GM18499 (cell line): ENCODE results near the gene SP3.

Source experiments
- ATAC-seq: cut with Tn5 transposase; IDR thresholded peaks from one replicate; pipeline ENCODE4 v1.9.1; 2021; ENCODE audit warnings: moderate number of reproducible peaks; ENCODE audit not compliant: insufficient read depth, unreplicated experiment

The SP3 gene

DNA sequence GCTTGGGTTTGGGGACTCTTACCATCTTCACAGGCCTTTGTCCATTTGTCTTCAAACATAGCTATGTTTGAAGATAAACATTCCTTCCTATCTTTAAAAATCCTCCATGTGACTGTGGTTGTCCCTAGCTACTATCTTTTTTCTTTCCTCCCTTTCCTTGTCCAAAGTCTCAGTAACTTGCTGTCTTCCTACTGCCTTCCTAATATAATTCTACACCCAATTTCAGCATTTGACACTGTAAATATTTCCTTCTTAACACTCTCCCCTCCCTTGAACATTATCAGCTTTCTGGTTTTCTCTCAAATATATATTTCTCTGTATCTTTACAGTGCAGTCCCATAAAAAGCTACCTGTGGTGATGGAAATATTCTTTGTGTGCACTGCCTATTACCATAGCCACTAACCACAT is 5.3 kb upstream of the SP3 start:
- no peak for ATAC-seq

DNA sequence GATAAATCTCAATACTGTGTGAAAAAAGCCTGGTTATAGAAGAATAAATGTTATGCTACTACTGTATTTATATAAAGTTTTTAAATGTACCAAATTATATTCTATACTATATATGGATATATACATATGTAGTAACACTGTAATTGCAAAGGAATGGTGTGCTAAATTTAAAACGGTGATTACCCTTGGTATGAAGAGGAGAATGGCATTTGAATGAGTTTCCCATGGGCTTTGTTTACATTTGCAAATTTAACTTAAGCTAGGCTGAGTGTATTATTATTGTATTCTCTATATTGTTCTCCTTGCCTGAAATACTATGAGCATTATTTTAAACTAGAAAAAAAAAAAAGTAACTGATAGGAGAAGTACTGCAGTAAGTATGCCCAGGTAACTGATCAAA is 4.7 kb upstream of the SP3 start:
- no peak for ATAC-seq

DNA sequence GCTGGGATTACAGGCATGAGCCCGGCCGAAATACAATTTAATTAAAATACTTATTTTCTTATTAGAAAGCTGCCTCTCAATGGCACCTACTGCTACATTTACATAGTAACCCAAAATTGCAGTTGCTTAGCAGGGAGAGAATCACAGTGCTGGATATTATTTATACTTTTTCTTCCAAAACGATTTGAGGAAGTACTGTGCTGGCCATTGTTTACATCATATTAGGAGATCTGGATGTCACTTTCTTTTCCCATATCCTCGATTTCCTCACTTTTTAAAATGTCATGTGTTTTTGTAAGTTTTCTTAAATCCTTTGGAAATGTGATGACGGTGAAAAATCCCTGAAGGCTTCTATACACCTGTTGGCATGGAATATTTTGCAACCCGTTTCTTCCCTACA is 3.4 kb upstream of the SP3 start:
- ATAC-seq: no peak

DNA sequence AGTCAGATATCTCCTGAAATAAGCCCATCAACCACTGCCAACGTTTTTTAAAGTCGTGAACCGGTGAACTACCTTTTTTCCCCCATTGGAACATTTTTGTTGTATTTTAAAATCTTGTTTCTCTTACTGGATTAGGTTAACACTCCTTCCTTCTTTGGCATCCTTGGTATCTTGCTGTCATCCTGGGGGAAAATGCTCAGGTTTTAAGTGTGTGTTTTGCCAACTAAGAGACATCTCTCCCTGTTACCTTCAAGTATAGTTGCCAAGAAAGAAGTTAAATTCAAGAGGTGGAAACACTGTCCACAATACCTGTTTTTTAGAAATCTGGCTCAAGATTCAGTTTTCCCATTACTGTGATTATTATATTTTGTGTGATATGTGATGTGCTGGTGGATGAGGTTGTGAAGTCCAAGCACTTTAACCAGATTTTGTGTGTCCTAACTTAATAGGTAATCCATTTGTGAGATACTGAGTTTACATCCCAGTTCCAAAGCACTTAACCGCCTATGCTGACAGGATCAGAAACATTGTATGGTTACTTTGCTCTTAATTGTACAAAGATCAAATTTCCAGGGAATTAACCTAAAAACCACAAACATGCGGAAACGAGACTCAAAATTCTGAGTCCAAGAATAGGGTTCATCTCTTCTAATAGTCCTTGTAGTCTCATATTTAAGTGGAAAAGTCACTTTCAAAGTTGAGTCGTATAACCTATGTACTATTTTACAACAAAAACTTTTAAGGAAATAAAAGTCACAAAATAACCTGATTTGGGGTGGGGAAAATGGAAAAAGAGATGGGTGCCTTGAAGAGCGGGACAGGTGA is 1.3 kb upstream of the SP3 start:
- ATAC-seq: no peak

GRCh38 chr2:173964565-173965371 is 405 bp downstream of the SP3 start:
- no peak for ATAC-seq

- ATAC-seq: peak; percentile 33
These were observed 1.2 kb downstream of the SP3 start for GRCh38 chr2:173963817-173964564.

DNA sequence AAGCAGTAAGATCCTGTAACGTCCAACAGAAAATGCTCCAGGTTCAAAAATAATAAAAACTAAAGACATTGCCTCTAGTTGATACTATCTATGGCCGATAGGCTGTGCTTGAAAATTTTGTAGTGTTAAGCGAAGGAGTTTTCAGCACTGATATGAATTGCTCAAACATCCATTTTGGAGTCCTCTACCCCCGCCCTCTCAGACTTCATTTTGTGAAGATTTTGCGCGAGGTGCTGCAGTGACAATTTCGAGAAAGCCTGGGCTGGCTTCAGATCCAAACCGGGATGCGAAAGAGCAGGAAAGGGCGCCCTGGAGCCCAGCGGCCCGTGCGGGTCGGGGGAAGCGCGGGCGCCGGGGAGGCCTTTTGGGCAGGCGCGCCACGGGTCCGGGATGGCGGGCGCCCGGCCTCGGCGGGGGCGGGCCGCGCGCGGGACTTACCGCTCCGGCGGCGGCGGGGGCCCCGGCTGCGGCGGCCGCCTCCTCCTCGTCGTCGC is 1.8 kb downstream of the SP3 start:
- ATAC-seq: peak; percentile 14

- no peak for ATAC-seq
These were observed 2.5 kb downstream of the SP3 start for GRCh38 chr2:173962583-173963110.

DNA sequence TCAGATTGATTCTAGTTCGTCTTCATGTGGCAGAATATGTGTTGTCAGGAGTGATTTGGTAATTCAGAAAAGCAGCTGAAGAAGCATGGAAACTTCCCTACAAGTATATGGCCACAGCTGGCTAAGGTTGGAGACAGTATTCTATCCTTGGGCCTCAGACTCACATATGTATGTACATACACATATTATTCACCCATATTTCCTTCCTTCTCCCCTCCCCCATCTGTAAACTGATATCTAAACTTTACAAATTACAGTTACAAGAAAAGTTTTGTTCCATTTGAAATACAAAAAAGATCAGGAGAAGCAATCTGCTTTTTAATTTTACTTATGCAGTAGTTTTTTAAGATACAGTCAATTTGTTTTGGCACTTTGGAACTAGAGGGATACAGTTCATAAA is 3.1 kb downstream of the SP3 start:
- no peak for ATAC-seq

DNA sequence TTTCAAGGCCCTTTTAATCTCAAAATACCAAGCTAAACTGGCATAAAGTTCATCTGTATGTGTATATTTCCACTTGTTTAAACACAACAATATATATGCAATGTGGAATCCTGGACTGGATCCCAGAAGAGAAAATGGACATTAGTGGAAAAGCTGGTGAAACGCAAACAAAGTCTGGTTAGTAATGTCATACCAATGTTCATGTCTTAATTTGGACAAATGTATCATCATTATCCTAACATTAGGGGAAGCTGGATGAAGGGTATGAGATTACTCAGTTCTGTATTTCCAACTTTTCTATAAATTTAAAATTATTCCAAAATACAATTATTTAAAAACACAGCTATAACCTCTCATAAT is 3.8 kb downstream of the SP3 start:
- ATAC-seq: no peak

DNA sequence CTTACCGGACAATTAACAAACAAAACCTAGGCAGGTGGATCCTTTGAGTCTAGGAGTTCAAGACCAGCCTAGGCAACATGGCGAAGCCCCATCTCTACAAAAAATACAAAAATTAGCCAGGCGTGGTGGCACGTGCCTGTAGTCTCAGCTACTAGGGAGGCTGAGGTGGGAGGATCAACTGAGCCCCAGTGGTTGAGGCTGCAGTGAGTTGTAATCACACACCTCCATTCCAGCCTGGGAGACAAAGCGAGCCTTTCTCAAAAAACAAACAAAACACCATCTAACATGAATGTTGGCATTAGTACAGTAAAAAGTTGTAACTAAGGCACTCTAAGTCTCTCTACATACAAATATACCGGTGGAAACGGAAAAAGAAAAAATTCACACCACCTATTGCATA is 5.3 kb downstream of the SP3 start:
- no peak for ATAC-seq

- no peak for ATAC-seq
These were observed 5.8 kb downstream of the SP3 start for GRCh38 chr2:173959358-173959884.

GRCh38 chr2:173958198-173958846 is 6.9 kb downstream of the SP3 start:
- ATAC-seq: no peak

GRCh38 chr2:173957517-173957916 is 7.7 kb downstream of the SP3 start:
- ATAC-seq: no peak

DNA sequence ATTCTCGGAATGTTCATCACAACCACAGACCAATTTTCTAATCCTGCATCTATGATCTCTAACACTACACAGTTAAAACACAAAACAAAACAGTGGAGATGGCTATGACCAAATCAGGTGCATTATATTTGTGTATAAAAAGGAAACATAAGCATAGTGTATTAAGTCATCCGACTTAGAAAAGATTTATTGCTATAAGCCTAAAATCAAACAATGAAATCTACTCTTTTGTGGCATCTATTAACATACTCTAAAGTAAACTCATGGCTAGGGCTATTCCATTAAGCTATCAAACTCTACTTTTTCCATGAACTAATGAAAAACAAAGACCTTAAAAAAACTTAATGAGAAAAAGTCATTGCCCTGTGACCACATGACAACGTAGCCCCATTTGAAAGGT is 8.7 kb downstream of the SP3 start:
- ATAC-seq: no peak

- no peak for ATAC-seq
These were observed 9.3 kb downstream of the SP3 start for GRCh38 chr2:173955867-173956266.

DNA sequence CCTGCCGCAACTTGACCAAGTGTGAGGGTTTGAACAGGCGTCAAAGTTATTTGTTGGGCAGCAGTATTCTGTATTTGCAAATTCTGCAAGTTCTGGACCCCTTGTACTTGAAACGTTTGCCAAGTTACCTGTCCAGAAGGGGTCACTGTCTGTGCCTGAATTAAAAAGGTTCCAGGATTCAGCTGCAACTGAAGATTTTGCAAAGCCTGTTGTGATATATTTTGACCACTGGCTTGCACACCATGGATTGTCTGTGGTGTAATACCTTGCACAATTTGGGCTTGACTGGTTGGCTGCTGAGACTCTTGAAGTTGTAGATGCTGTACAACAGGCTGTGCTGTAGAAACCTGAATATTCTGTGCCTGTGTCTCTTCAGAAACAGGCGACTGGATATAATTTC is 10.2 kb downstream of the SP3 start:
- no peak for ATAC-seq

- no peak for ATAC-seq
These were observed 12.1 kb downstream of the SP3 start for GRCh38 chr2:173953047-173953424.

DNA sequence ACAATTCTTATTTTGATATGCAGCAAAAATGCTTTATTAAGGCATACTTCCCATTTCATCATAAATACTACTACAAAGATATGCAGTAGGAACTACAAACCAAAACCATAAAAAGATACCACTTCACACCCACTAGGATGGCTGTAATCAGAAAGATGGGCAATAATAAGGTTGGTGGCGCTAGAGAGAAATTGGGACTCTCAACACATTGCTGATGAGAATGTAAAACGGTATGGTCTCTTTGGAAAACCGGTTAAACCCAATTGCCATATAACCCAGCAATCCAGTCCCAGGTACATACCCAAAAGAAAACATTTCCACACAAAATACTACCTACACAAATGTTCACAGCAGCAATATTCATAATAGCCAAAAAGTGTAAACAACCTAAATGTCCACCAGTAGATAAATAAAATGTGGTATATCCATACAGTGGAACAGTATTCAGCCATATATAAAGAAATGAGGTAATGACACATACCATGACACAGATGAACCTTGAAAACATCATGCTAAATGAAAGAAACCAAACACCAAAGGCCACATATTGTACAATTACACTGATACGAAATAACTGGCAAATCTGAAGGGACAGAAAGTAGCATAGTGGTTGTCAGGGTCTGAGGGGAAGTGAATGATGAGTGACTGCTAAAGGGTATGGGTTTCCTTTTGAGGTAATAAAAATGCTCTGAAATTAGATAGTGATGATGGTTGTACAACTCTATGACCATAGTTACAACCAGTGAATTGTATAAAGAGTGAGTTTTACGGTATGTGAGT is 12.7 kb downstream of the SP3 start:
- ATAC-seq: no peak
